Brain microvascular endothelial cell (primary cell): ENCODE data around the gene ZFYVE1.
"Not testable (repeated sequence)": the region's sequence is repeated elsewhere in the genome, so short reads cannot be mapped to it uniquely, and the experiment has no call there.

Experiments used
- DNase-seq: peaks from one replicate; pipeline ENCODE4 v3.0.0-alpha.2; 2020
- H3K27ac ChIP-seq: fragments of 250-450 bp; sonication (Bioruptor Pico); 2 replicates; pipeline ENCODE4 v1.5.1; 2020; ENCODE audit warnings: mild to moderate bottlenecking, moderate library complexity
- H3K27me3 ChIP-seq: fragments of 250-450 bp; sonication (Bioruptor Pico); replicated peaks from 2 replicates; pipeline ENCODE4 v1.5.1; 2020; ENCODE audit warnings: mild to moderate bottlenecking
- H3K36me3 ChIP-seq: fragments of 250-450 bp; sonication (Bioruptor Pico); replicated peaks from 2 replicates; pipeline ENCODE4 v1.5.1; 2020; ENCODE audit warnings: mild to moderate bottlenecking
- H3K4me3 ChIP-seq: 2 replicates; pipeline ENCODE4 v1.5.1; 2011; ENCODE audit warnings: low read depth, mild to moderate bottlenecking, control low read depth, low read length, moderate library complexity
- in situ Hi-C: cut with HindIII; loops from 2 replicates; pipeline ENCODE4 v1.10.0; 2017; ENCODE audit warnings: low sequenced_read_pairs, low pct_ligation_motif_present
- TF ChIP-seq, protein P1 (sequence below): IDR thresholded peaks from 2 replicates; pipeline ENCODE4 v1.5.1; 2011; ENCODE audit warnings: low read depth, mild to moderate bottlenecking, moderate library complexity, low read length, control low read depth, inconsistent platforms; ENCODE audit errors: missing control alignments

The ZFYVE1 gene

DNA sequence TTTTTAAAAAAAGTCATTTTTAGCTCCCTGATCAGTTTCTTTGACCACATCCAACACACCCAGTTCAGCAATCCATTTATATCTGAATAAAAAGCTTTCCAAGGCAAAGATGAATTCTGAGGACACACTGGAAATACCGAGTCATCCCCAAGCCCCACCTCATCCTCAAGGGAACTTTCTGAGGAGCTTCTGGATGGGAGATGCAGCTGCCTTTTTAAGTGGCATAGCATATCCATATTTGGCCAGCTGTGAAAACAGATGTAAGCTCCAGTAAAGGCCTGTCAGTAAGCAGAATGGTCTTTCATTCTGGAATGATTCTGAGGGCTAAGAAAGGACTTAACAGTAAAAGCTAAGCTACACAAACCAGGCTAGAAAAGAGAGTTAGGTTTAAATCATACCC is 18.4 kb downstream of the ZFYVE1 start:
- Histone ChIP-seq H3K27me3 (no peaks in the 10 kb centered on the region), H3K27ac (no peak overlapping the region), H3K4me3 (no peak overlapping the region), H3K36me3 (no peaks in the 10 kb centered on the region)
- in situ Hi-C loops = no loop called here
- DNase-seq = peak; percentile 14
- TF ChIP-seq, protein P1, sequence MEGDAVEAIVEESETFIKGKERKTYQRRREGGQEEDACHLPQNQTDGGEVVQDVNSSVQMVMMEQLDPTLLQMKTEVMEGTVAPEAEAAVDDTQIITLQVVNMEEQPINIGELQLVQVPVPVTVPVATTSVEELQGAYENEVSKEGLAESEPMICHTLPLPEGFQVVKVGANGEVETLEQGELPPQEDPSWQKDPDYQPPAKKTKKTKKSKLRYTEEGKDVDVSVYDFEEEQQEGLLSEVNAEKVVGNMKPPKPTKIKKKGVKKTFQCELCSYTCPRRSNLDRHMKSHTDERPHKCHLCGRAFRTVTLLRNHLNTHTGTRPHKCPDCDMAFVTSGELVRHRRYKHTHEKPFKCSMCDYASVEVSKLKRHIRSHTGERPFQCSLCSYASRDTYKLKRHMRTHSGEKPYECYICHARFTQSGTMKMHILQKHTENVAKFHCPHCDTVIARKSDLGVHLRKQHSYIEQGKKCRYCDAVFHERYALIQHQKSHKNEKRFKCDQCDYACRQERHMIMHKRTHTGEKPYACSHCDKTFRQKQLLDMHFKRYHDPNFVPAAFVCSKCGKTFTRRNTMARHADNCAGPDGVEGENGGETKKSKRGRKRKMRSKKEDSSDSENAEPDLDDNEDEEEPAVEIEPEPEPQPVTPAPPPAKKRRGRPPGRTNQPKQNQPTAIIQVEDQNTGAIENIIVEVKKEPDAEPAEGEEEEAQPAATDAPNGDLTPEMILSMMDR = no peak

DNA sequence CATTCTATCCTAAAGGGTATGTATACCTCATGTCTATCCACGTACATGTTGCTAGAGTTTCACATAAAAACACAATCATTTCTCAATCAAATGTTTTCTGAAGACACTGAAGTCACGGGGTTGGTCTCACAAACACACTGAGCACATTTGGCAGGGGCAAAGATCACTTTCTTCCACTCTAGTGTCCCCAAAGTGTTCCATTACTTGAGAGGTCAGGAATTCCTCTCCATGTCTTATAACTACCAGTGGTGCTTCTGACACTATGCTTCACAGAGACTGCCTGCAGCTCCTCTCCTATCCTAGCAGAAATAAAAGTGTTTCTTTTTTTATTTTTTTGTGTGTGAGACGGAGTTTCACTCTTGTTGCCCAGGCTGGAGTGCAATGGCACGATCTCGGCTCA is 19.1 kb downstream of the ZFYVE1 start:
- TF ChIP-seq, protein P1 = no peak
- in situ Hi-C loops = no loop called here

DNA sequence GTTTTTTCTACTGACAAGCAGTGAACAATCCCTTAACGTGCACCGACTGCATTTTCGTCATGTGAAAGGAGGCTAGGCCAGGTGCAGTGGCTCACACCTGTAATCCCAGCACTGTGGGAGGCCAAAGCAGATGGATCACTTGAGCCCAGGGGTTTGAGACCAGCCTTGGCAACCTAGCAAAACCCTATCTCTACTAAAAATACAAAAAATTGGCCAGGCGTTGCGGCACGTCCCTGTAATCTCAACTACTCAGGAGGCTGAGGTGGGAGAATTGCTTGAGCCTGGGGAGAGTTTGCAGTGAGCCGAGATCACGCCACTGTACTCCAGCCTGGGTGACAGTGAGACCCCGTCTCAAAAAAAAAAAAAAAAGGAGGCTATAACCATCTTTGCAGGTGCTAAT is 22.3 kb downstream of the ZFYVE1 start:
- H3K27me3 ChIP-seq, H3K4me3 ChIP-seq, H3K27ac ChIP-seq, H3K36me3 ChIP-seq, DNase-seq, in situ Hi-C loops: not testable (repeated sequence)

More for the DNA sequence above, 19.1 kb downstream of the ZFYVE1 start:
- Histone ChIP-seq H3K4me3 (no peak overlapping the region), H3K27ac (no peak overlapping the region), H3K36me3 (no peaks in the 10 kb centered on the region), H3K27me3 (no peaks in the 10 kb centered on the region)
- DNase-seq = no peak

DNA sequence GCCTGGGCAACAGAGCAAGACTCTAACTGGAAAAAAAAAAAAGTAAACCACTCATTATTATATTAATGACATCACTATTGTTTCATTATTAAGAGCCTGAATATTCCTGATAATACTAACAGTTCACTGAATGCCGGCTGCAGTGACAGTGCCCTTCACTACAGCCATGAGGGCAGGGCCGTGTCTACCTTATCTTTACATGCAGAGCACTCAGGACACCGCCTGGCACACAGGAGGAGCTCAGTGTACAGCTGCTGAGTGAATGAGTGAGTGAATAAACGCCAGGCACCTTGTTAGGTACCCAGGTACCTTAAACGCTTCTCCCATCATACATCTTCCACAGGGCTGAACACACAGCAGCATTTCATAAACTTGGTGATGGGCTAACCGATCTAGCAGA is 23.2 kb downstream of the ZFYVE1 start:
- no peak overlapping the region for H3K4me3 ChIP-seq
- no peak for DNase-seq
- H3K27ac ChIP-seq = no peak overlapping the region
- H3K36me3 ChIP-seq = peaks cover 3% of the 10 kb centered on the region
- TF ChIP-seq, protein P1 = no peak
- in situ Hi-C loops = no loop called here
- H3K27me3 ChIP-seq = no peaks in the 10 kb centered on the region

DNA sequence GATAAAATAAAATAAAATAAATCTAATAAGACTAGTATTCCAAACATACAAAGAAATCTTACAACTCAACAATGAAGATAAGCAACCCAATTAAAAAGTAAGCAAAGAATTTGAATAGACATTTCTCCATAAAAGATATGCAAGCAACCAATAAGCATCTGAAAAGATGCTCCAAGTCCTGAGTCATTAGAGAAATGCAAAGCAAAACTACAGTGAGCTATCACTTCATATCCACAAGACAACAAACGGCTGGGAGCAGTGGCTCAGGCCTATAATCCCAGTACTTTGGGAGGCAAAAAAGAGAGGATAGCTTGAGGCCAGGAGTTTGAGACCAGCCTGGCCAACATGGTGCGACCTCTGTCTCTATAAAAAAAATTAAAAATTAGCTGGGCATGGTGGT is 26.8 kb downstream of the ZFYVE1 start:
- no peak for DNase-seq
- in situ Hi-C loops = no loop called here
- Histone ChIP-seq H3K36me3 (peaks cover 22% of the 10 kb centered on the region), H3K4me3 (no peak overlapping the region), H3K27me3 (no peaks in the 10 kb centered on the region), H3K27ac (no peak overlapping the region)
- TF ChIP-seq, protein P1 = no peak

DNA sequence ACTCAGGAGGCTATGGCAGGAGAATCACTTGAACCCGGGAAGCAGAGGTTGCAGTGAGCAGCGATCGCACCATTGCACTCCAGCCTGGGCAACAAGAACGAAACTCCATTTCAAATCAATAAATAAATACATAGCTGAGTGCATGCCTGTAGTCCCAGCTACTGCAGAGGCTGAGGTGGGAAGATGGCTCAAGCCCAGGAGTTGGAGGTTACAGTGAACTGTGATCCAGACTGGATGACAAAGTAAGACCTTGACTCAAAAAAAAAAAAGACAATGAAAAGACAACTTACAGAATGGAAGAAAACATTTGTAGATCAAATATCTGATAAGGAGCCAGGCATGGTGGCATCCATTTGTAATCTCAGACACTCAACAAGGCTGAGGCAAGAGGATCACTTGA is 27.6 kb downstream of the ZFYVE1 start:
- Histone ChIP-seq H3K27me3 (no peaks in the 10 kb centered on the region), H3K27ac (no peak overlapping the region), H3K36me3 (peaks cover 22% of the 10 kb centered on the region), H3K4me3 (no peak overlapping the region)
- in situ Hi-C loops = no loop called here
- no peak for DNase-seq
- TF ChIP-seq, protein P1 = no peak
